Prostate gland (tissue), 2 donors: ENCODE data around the gene PLXNB3. TPM values are rescaled to one million over a fixed set of nuclear protein-coding genes. Genes with fewer than 3 reads are reported as not detected.

Experiments used
- DNase-seq: peaks from one replicate; pipeline ENCODE4 v3.0.0-alpha.2; 2019; ENCODE audit warnings: low spot score
- H3K27ac ChIP-seq, 2 donors: fragments of 200-600 bp; sonication (generic); 2 replicates each; pipeline ENCODE4 v1.5.1; 2017 to 2019
- H3K27me3 ChIP-seq: fragments of 200-600 bp; sonication (generic); replicated peaks from 2 replicates; pipeline ENCODE4 v1.5.1; 2019; ENCODE audit not compliant: insufficient read depth
- H3K36me3 ChIP-seq, 2 donors: fragments of 200-600 bp; sonication (generic); 1 replicate in 1 of 2; 2 replicates in 1 of 2; pipeline versions ENCODE4 v1.5.1 to v1.8.1; 2017 to 2019
- H3K4me1 ChIP-seq: fragments of 200-600 bp; sonication (generic); replicated peaks from 2 replicates; pipeline ENCODE4 v1.5.1; 2019
- H3K4me3 ChIP-seq, 2 donors: fragments of 200-600 bp; sonication (generic); 2 replicates each; pipeline ENCODE4 v1.5.1; 2017 to 2019
- H3K9me3 ChIP-seq: fragments of 200-600 bp; sonication (generic); 2 replicates; pipeline ENCODE4 v1.5.1; 2017
- CTCF ChIP-seq, 4 experiments: fragments of 200-600 bp in 2 of 4; fragments of 450-650 bp in 2 of 4; sonication (generic) in 2 of 4; IDR thresholded peaks; 1 replicate in 3 of 4; 2 replicates in 1 of 4; pipeline ENCODE4 v1.5.1; 2016 to 2019; ENCODE audit warnings: antibody characterized with exemption in 4 of 4, mild to moderate bottlenecking in 2 of 4, moderate library complexity in 2 of 4
- POLR2A ChIP-seq: fragments of 450-650 bp; IDR thresholded peaks from one replicate; pipeline ENCODE4 v1.6.1; 2016; ENCODE audit warnings: antibody characterized with exemption, mild to moderate bottlenecking
- POLR2AphosphoS5 ChIP-seq: sonication (generic); formaldehyde crosslinking; IDR thresholded peaks from one replicate; pipeline ENCODE4 v1.6.1; 2017; ENCODE audit warnings: antibody characterized with exemption
- WGBS: methylation state at CpG from one replicate; pipeline ENCODE4 v1.1.5; 2018; 5-methylcytosine and 5-hydroxymethylcytosine counted together
- intact Hi-C: fragments of 100-400 bp; cut with DNase I; formaldehyde crosslinking; loops from one replicate; pipeline ENCODE4 v1.14.2; 2022
- total RNA-seq, 2 donors: library from RNA; depleted of rRNA; stranded (reverse); fragments of >200 nt; gene quantifications; one replicate each; pipeline ENCODE4 v1.1.0, GENCODE V29; 2016

Gene PLXNB3
- total RNA-seq, 2 donors from 2014 or later = 20.9 to 52.7 TPM

- intact Hi-C loops = no loop called here
- H3K9me3 ChIP-seq = no peaks in the 10 kb centered on the region
- no peak for DNase-seq
- 91% methylated on average over 14 of the region's 15 CpGs for WGBS
- no peak overlapping the region for H3K4me3 ChIP-seq
- H3K36me3 ChIP-seq = no peaks in the 10 kb centered on the region
- H3K27me3 ChIP-seq = no peaks in the 10 kb centered on the region
- no peak overlapping the region for H3K27ac ChIP-seq
- H3K4me1 ChIP-seq = no peaks in the 10 kb centered on the region
- no peak for TF ChIP-seq POLR2AphosphoS5
- no peak for TF ChIP-seq CTCF (IDR thresholded peaks at IDR 0.05)
- no peak for TF ChIP-seq POLR2A
Measured at GRCh38 chrX:153733651-153734240, 30.3 kb upstream of the PLXNB3 start.

GRCh38 chrX:153734871-153735270 lies 29.2 kb upstream of the PLXNB3 start:
- Histone ChIP-seq H3K27ac (no peak overlapping the region), H3K27me3 (no peaks in the 10 kb centered on the region), H3K9me3 (no peaks in the 10 kb centered on the region), H3K4me1 (no peaks in the 10 kb centered on the region), H3K4me3 (no peak overlapping the region), H3K36me3 (no peaks in the 10 kb centered on the region)
- WGBS = 92% methylated on average over 2 of the region's 2 CpGs
- intact Hi-C loops = no loop called here
- no peak for DNase-seq
- TF ChIP-seq POLR2AphosphoS5 = no peak
- TF ChIP-seq POLR2A = no peak
- no peak for TF ChIP-seq CTCF (IDR thresholded peaks at IDR 0.05)

- H3K27ac ChIP-seq = no peak overlapping the region
- no peaks in the 10 kb centered on the region for H3K27me3 ChIP-seq
- TF ChIP-seq CTCF (IDR thresholded peaks at IDR 0.05) = no peak
- TF ChIP-seq POLR2A = no peak
- TF ChIP-seq POLR2AphosphoS5 = no peak
- H3K4me3 ChIP-seq = no peak overlapping the region
- no peak for DNase-seq
- 81% methylated on average over 9 of the region's 9 CpGs for WGBS
- no peaks in the 10 kb centered on the region for H3K4me1 ChIP-seq
- intact Hi-C loops = no loop called here
- no peaks in the 10 kb centered on the region for H3K9me3 ChIP-seq
- H3K36me3 ChIP-seq = no peaks in the 10 kb centered on the region
Measured at GRCh38 chrX:153735274-153735673, 28.8 kb upstream of the PLXNB3 start.

- intact Hi-C loops = no loop called here
- H3K36me3 ChIP-seq = no peaks in the 10 kb centered on the region
- WGBS = 83% methylated on average over 26 of the region's 30 CpGs
- DNase-seq = no peak
- H3K27me3 ChIP-seq = no peaks in the 10 kb centered on the region
- TF ChIP-seq POLR2AphosphoS5 (no peak), POLR2A (no peak), CTCF (IDR thresholded peaks at IDR 0.05) (no peak)
- no peak overlapping the region for H3K4me3 ChIP-seq
- no peaks in the 10 kb centered on the region for H3K9me3 ChIP-seq
- H3K4me1 ChIP-seq = no peaks in the 10 kb centered on the region
- no peak overlapping the region for H3K27ac ChIP-seq
Measured at GRCh38 chrX:153736071-153736820, 27.8 kb upstream of the PLXNB3 start.
